ENCODE results near the gene PMCH. TPM values are rescaled to one million over a fixed set of nuclear protein-coding genes. Genes with fewer than 3 reads are reported as not detected.
"Not testable (repeated sequence)": the region's sequence is repeated elsewhere in the genome, so short reads cannot be mapped to it uniquely, and the experiment has no call there.

PMCH gene, protein sequence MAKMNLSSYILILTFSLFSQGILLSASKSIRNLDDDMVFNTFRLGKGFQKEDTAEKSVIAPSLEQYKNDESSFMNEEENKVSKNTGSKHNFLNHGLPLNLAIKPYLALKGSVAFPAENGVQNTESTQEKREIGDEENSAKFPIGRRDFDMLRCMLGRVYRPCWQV
- total RNA-seq, result not detected in 2 replicates
- not detected in 2 replicates for polyA plus RNA-seq

DNA sequence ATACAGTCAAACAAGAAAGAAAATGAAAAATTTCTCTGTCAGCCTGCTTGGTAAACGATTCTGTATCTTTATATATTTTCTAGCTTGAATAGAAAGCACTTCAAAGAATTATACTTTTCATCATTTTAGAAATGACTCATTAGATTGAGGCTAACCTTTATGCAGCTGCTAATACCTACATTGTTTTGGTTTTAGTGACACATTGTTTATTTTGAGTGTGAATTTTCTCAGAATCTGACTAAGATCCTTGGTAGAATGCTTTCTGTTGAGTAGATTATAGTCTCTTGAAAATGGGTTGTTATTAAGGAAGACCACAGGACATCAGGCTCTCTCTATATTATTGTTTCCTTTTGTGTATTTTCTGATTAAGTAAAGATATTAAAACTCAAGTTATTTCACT lies at the start of gene PMCH:
PMCH (minus strand) TSS at position 45 of the 400 bp plus-strand sequence. CDS start 63 bp downstream, outside the sequence.
- Histone ChIP-seq H3K9me3 (ENCODE audit: low read depth) (no peaks in the 10 kb centered on the region), H3K4me3 (no peak within 1 kb of the TSS), H3K27ac (no peak within 1 kb of the TSS), H3K27me3 (no peaks in the 10 kb centered on the region), H3K4me1 (ENCODE audit: low read depth) (no peaks in the 10 kb centered on the region), H3K36me3 (no peaks in the 10 kb centered on the region)
- TF ChIP-seq CTCF (IDR thresholded peaks at IDR 0.05; ENCODE audit: low read depth, low read length), result no peak
- no peak for DNase-seq (ENCODE audit: low read depth in 1 of 2, low spot score in 1 of 2)

GRCh38 chr12:102240859-102241258 lies 43.2 kb upstream of the PMCH start:
- not testable (repeated sequence) for H3K4me1 ChIP-seq (ENCODE audit: low read depth); H3K27ac ChIP-seq; H3K27me3 ChIP-seq; DNase-seq (ENCODE audit: low read depth in 1 of 2, low spot score in 1 of 2); H3K4me3 ChIP-seq; H3K9me3 ChIP-seq (ENCODE audit: low read depth); H3K36me3 ChIP-seq

GRCh38 chr12:102234599-102234998 lies 37.0 kb upstream of the PMCH start:
- TF ChIP-seq CTCF (IDR thresholded peaks at IDR 0.05; ENCODE audit: low read depth, low read length), result no peak

DNA sequence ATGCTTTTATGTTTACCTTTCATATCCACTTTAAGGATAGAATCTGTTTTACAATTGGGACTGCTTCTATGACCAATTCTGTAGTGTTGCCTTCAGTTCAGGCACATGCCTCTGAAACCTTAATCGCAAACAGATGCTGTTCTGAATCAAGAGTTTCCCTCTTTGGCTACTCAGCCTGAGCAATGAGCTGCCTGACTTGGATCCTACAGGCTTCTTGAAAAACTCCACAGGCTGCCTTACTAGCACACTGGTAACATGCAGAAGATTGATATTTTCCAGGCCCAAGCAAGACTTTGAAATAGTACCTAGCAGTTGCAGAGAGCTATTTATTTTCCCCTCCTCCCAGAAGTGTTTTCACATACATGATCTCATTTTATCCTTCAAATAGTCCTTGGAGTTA lies 34.8 kb upstream of the PMCH start:
- DNase-seq (ENCODE audit: low read depth in 1 of 2, low spot score in 1 of 2), result peak; percentile 4 to 46

More at GRCh38 chr12:102234599-102234998, 37.0 kb upstream of the PMCH start:
- H3K4me1 ChIP-seq (ENCODE audit: low read depth), result peaks cover 10% of the 10 kb centered on the region
- no peak overlapping the region for H3K4me3 ChIP-seq
- no peaks in the 10 kb centered on the region for H3K9me3 ChIP-seq (ENCODE audit: low read depth)
- H3K27me3 ChIP-seq, result no peaks in the 10 kb centered on the region
- DNase-seq (ENCODE audit: low read depth in 1 of 2, low spot score in 1 of 2), result no peak
- H3K27ac ChIP-seq, result no peak overlapping the region
- H3K36me3 ChIP-seq, result no peaks in the 10 kb centered on the region

DNA sequence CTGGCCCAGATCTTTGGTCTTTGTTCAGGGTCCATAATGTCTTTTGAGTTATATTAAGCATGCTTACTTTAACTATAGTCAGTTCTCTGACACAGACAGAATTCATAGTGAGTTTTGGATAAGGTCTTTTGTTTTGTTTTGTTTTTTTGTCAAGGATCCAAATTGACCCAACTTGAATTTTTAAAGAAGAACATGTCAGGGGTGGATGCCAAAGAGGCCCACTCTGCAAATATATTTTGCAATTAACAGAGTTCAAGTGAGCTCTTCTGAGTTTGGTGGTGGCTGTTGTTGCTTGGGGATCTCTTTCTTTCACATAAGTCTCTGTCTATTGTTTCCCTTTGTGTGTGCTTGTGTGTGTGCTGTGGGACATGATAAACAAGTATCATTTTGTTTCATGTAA lies 34.4 kb upstream of the PMCH start:
- Histone ChIP-seq H3K4me1 (ENCODE audit: low read depth) (peaks cover 10% of the 10 kb centered on the region), H3K9me3 (ENCODE audit: low read depth) (no peaks in the 10 kb centered on the region), H3K27ac (peak overlapping the region; percentile 18), H3K36me3 (no peaks in the 10 kb centered on the region), H3K4me3 (no peak overlapping the region), H3K27me3 (no peaks in the 10 kb centered on the region)
- no peak for TF ChIP-seq CTCF (IDR thresholded peaks at IDR 0.05; ENCODE audit: low read depth, low read length)
- no peak for DNase-seq (ENCODE audit: low read depth in 1 of 2, low spot score in 1 of 2)

More for the DNA sequence above, 34.8 kb upstream of the PMCH start:
- no peaks in the 10 kb centered on the region for H3K9me3 ChIP-seq (ENCODE audit: low read depth)
- H3K27ac ChIP-seq, result peak overlapping the region; percentile 18
- TF ChIP-seq CTCF (IDR thresholded peaks at IDR 0.05; ENCODE audit: low read depth, low read length), result no peak
- H3K36me3 ChIP-seq, result no peaks in the 10 kb centered on the region
- H3K4me1 ChIP-seq (ENCODE audit: low read depth), result peaks cover 10% of the 10 kb centered on the region
- no peak overlapping the region for H3K4me3 ChIP-seq
- H3K27me3 ChIP-seq, result no peaks in the 10 kb centered on the region

DNA sequence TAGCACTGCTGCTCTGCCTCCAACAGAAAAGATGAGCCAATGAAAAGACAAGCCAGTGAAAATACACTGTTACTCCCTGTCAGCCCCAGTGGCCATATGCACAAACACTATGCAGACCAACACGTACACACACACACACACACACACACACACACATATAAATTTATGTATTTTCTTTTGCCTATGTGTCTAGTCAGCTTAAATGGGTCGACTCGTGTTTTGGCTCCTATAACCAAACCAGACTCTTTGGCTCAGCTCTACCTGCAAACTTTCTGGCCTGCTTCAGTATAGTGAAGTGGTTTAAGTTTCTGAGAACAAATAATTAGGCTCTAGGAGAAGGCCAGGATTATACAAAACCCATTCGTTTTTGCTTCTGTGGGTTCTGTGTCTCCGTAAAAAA lies 30.3 kb upstream of the PMCH start:
- DNase-seq (ENCODE audit: low read depth in 1 of 2, low spot score in 1 of 2), result no peak
- H3K27me3 ChIP-seq, result no peaks in the 10 kb centered on the region
- H3K36me3 ChIP-seq, result no peaks in the 10 kb centered on the region
- no peak overlapping the region for H3K4me3 ChIP-seq
- no peak overlapping the region for H3K27ac ChIP-seq
- H3K4me1 ChIP-seq (ENCODE audit: low read depth), result peaks cover 10% of the 10 kb centered on the region
- H3K9me3 ChIP-seq (ENCODE audit: low read depth), result no peaks in the 10 kb centered on the region
- no peak for TF ChIP-seq CTCF (IDR thresholded peaks at IDR 0.05; ENCODE audit: low read depth, low read length)
